ENCODE measurements around the gene SLC31A2. TPM values are rescaled to one million over a fixed set of nuclear protein-coding genes. Genes with fewer than 3 reads are reported as not detected.
A peak's percentile ranks its signal among the peaks of the same experiment; 100 is the strongest.
"Not testable (repeated sequence)": the region's sequence is repeated elsewhere in the genome, so short reads cannot be mapped to it uniquely, and the experiment has no call there.

Gene SLC31A2
- total RNA-seq, 1 experiment from 2014 or later, result 0.26 TPM

DNA sequence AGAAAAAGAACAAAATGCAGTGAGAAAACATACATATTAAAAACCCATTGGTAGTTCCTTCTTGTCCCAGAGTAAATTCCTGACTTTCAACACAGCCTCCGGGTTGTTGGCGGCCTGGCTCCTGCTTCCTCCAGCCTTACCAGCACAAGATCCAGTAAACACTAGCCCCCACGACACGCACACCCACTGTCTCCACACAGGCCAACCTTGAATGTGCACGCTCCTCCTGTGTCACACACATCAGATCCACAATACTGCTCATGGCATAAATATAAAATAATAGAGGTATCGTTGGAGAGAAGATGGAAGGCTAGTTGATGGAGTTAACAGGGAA lies 2.5 kb upstream of the SLC31A2 start:
- no peak overlapping the region for H3K27ac ChIP-seq (ENCODE audit: low read length)
- H3K27me3 ChIP-seq (ENCODE audit: low read length), result no peaks in the 10 kb centered on the region
- no peak overlapping the region for H3K4me3 ChIP-seq (ENCODE audit: low read length)
- no peak for DNase-seq
- no peak overlapping the region for H3K4me2 ChIP-seq (ENCODE audit: low read depth, low read length, poor library complexity, severe bottlenecking)
- H3K79me2 ChIP-seq (ENCODE audit: low read length), result no peaks in the 10 kb centered on the region
- no peak overlapping the region for H2AFZ ChIP-seq (ENCODE audit: low read length)
- H3K36me3 ChIP-seq (ENCODE audit: insufficient read depth, low read length), result no peaks in the 10 kb centered on the region
- H3K4me1 ChIP-seq (ENCODE audit: low read length), result peaks cover 17% of the 10 kb centered on the region
- no peaks in the 10 kb centered on the region for H4K20me1 ChIP-seq (ENCODE audit: insufficient read depth, low read depth, low read length)
- H3K9me2 ChIP-seq (replicated peaks; ENCODE audit: insufficient read depth, low read length), result no peaks in the 10 kb centered on the region
- H3K9ac ChIP-seq (ENCODE audit: low read length), result no peak overlapping the region
- no peaks in the 10 kb centered on the region for H3K9me3 ChIP-seq (ENCODE audit: low read length)

DNA sequence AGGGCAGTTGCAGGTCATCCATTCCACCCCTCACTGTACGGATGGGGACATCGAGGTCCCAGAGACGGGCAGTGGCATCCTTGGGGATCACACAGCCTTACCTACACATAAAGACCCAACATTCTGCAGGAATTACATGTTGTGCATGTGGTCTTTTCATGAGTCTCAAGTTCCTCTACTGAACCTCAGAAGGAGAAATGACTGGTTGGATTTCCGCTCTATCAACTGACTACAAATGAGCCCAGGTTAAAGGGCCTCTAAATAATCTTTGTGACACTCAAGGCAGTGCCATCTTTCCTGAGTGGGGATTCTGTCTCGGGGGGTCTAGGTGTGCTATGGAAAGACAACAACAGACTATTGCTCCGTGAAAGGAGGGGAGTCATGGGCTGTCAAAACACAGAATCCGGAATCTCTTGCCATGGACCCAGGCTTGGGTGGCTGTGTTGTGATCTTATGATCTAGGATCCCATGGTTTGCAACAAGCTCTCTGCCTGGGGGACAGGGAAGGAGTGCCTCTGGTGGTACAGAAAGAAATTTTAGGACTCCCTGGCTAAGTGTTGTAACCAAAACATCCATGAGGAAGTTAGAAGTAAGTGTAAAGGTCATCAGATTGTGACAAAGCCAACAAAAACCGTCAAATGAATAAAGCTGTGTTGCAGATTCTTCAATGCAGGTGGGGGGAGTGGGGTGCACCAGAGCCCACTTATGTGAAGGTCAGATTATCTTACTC lies 1.9 kb upstream of the SLC31A2 start:
- Histone ChIP-seq H3K27me3 (ENCODE audit: low read length) (no peaks in the 10 kb centered on the region), H3K36me3 (ENCODE audit: insufficient read depth, low read length) (no peaks in the 10 kb centered on the region), H3K79me2 (ENCODE audit: low read length) (no peaks in the 10 kb centered on the region), H3K4me2 (ENCODE audit: low read depth, low read length, poor library complexity, severe bottlenecking) (no peak overlapping the region), H3K4me1 (ENCODE audit: low read length) (peaks cover 17% of the 10 kb centered on the region), H3K9me2 (replicated peaks; ENCODE audit: insufficient read depth, low read length) (no peaks in the 10 kb centered on the region), H3K9me3 (ENCODE audit: low read length) (no peaks in the 10 kb centered on the region), H3K27ac (ENCODE audit: low read length) (no peak overlapping the region), H4K20me1 (ENCODE audit: insufficient read depth, low read depth, low read length) (no peaks in the 10 kb centered on the region), H3K9ac (ENCODE audit: low read length) (no peak overlapping the region), H3K4me3 (ENCODE audit: low read length) (no peak overlapping the region), H2AFZ (ENCODE audit: low read length) (no peak overlapping the region)
- DNase-seq, result no peak

DNA sequence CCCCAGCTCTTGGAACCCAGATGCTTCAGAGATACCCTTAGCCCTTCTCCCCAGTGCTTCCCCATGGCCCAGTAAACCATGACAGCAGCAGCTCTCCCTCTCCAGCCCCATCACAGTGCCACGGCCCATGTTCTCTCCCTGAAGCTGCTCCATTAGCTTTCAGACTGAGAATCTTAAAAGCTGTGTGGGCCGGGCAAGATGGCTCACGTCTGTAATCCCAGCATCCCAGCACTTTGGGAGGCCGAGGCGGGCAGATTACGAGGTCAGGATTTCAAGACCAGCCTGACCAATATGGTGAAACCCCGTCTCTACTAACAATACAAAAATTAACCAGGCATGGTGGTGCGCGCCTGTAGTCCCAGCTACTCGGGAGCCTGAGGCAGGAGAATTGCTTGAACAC lies 1.2 kb upstream of the SLC31A2 start:
- not testable (repeated sequence) for H3K9me2 ChIP-seq (replicated peaks; ENCODE audit: insufficient read depth, low read length); H3K79me2 ChIP-seq (ENCODE audit: low read length); H3K9ac ChIP-seq (ENCODE audit: low read length); H3K36me3 ChIP-seq (ENCODE audit: insufficient read depth, low read length); H3K9me3 ChIP-seq (ENCODE audit: low read length); H3K4me2 ChIP-seq (ENCODE audit: low read depth, low read length, poor library complexity, severe bottlenecking); H3K4me3 ChIP-seq (ENCODE audit: low read length); DNase-seq; H3K27ac ChIP-seq (ENCODE audit: low read length); H3K27me3 ChIP-seq (ENCODE audit: low read length); H2AFZ ChIP-seq (ENCODE audit: low read length); H4K20me1 ChIP-seq (ENCODE audit: insufficient read depth, low read depth, low read length)
- H3K4me1 ChIP-seq (ENCODE audit: low read length), result peaks cover 17% of the 10 kb centered on the region

DNA sequence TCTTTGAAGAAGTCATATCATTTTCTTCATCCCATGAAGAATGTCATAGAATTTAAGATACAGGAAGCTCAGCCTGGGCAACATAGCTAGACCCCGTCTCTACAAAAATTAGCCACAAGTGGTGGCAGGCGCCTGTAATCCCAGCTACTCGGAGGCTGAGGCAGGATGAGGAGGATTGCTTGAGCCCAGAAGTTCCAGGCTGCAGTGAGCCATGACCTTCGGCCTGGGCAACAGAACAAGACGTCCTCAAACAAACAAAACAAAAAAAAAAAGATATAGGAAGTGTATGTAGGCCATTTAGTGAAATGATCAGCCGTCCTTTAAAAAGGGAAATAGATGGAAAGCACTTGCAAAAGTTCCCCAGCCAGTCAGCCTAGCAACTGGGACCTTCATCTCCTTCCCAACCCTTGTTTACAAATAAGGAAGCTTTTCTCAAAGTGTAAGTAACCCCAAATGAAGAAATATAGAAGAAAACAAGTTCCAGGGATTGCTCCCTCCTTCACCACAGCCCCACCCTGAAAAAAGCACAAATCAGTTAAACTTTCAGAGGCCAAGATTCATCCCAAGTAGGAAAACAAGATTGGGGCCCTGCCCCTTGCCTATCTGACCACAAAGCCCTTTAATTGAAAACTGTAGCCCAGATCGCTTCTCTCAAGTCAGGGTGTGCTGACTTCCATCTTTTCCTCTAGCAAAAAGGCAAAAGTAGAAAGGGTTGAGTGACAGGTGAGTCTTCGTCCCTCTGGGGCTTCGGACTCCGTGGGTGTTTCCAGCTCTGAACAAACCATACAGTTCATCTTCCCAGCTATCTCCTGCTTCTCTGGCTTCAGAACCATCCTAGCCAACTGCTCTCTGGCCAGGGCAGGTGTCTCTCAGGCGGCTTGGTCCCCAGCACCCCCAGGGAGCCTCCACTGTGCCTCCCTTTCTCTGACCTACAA lies 1.2 kb downstream of the SLC31A2 start:
- Histone ChIP-seq H3K9me2 (replicated peaks; ENCODE audit: insufficient read depth, low read length) (no peaks in the 10 kb centered on the region), H3K9ac (ENCODE audit: low read length) (no peak overlapping the region), H4K20me1 (ENCODE audit: insufficient read depth, low read depth, low read length) (no peaks in the 10 kb centered on the region), H3K4me3 (ENCODE audit: low read length) (peak overlapping the region; percentile 80; the same call in 1 of the 2 replicates), H3K36me3 (ENCODE audit: insufficient read depth, low read length) (no peaks in the 10 kb centered on the region), H2AFZ (ENCODE audit: low read length) (no peak overlapping the region), H3K4me2 (ENCODE audit: low read depth, low read length, poor library complexity, severe bottlenecking) (peak overlapping the region; percentile 93), H3K79me2 (ENCODE audit: low read length) (no peaks in the 10 kb centered on the region), H3K27me3 (ENCODE audit: low read length) (no peaks in the 10 kb centered on the region), H3K27ac (ENCODE audit: low read length) (no peak overlapping the region), H3K4me1 (ENCODE audit: low read length) (peaks cover 29% of the 10 kb centered on the region), H3K9me3 (ENCODE audit: low read length) (no peaks in the 10 kb centered on the region)
- no peak for DNase-seq

GRCh38 chr9:113152699-113153098 lies 1.9 kb downstream of the SLC31A2 start:
- no peaks in the 10 kb centered on the region for H3K9me3 ChIP-seq (ENCODE audit: low read length)
- H2AFZ ChIP-seq (ENCODE audit: low read length), result no peak overlapping the region
- H3K9me2 ChIP-seq (replicated peaks; ENCODE audit: insufficient read depth, low read length), result no peaks in the 10 kb centered on the region
- no peak overlapping the region for H3K4me2 ChIP-seq (ENCODE audit: low read depth, low read length, poor library complexity, severe bottlenecking)
- peaks cover 34% of the 10 kb centered on the region for H3K4me1 ChIP-seq (ENCODE audit: low read length)
- no peak for DNase-seq
- H3K79me2 ChIP-seq (ENCODE audit: low read length), result no peaks in the 10 kb centered on the region
- H3K36me3 ChIP-seq (ENCODE audit: insufficient read depth, low read length), result no peaks in the 10 kb centered on the region
- no peak overlapping the region for H3K27ac ChIP-seq (ENCODE audit: low read length)
- H3K9ac ChIP-seq (ENCODE audit: low read length), result no peak overlapping the region
- H3K27me3 ChIP-seq (ENCODE audit: low read length), result no peaks in the 10 kb centered on the region
- no peak overlapping the region for H3K4me3 ChIP-seq (ENCODE audit: low read length)
- H4K20me1 ChIP-seq (ENCODE audit: insufficient read depth, low read depth, low read length), result no peaks in the 10 kb centered on the region

- no peaks in the 10 kb centered on the region for H3K9me3 ChIP-seq (ENCODE audit: low read length)
- H3K27me3 ChIP-seq (ENCODE audit: low read length), result no peaks in the 10 kb centered on the region
- peaks cover 34% of the 10 kb centered on the region for H3K4me1 ChIP-seq (ENCODE audit: low read length)
- H3K4me2 ChIP-seq (ENCODE audit: low read depth, low read length, poor library complexity, severe bottlenecking), result no peak overlapping the region
- no peaks in the 10 kb centered on the region for H3K79me2 ChIP-seq (ENCODE audit: low read length)
- no peak for DNase-seq
- H2AFZ ChIP-seq (ENCODE audit: low read length), result no peak overlapping the region
- H3K9ac ChIP-seq (ENCODE audit: low read length), result no peak overlapping the region
- no peaks in the 10 kb centered on the region for H3K36me3 ChIP-seq (ENCODE audit: insufficient read depth, low read length)
- no peak overlapping the region for H3K4me3 ChIP-seq (ENCODE audit: low read length)
- H4K20me1 ChIP-seq (ENCODE audit: insufficient read depth, low read depth, low read length), result no peaks in the 10 kb centered on the region
- no peak overlapping the region for H3K27ac ChIP-seq (ENCODE audit: low read length)
- H3K9me2 ChIP-seq (replicated peaks; ENCODE audit: insufficient read depth, low read length), result no peaks in the 10 kb centered on the region
Observed at GRCh38 chr9:113153599-113153998, 2.8 kb downstream of the SLC31A2 start.

- H3K9me3 ChIP-seq (ENCODE audit: low read length), result no peaks in the 10 kb centered on the region
- no peaks in the 10 kb centered on the region for H3K36me3 ChIP-seq (ENCODE audit: insufficient read depth, low read length)
- no peaks in the 10 kb centered on the region for H3K27me3 ChIP-seq (ENCODE audit: low read length)
- no peaks in the 10 kb centered on the region for H3K9me2 ChIP-seq (replicated peaks; ENCODE audit: insufficient read depth, low read length)
- H2AFZ ChIP-seq (ENCODE audit: low read length), result no peak overlapping the region
- H3K9ac ChIP-seq (ENCODE audit: low read length), result no peak overlapping the region
- H3K79me2 ChIP-seq (ENCODE audit: low read length), result no peaks in the 10 kb centered on the region
- no peak overlapping the region for H3K4me3 ChIP-seq (ENCODE audit: low read length)
- DNase-seq, result no peak
- H3K27ac ChIP-seq (ENCODE audit: low read length), result no peak overlapping the region
- peaks cover 34% of the 10 kb centered on the region for H3K4me1 ChIP-seq (ENCODE audit: low read length)
- no peak overlapping the region for H3K4me2 ChIP-seq (ENCODE audit: low read depth, low read length, poor library complexity, severe bottlenecking)
- H4K20me1 ChIP-seq (ENCODE audit: insufficient read depth, low read depth, low read length), result no peaks in the 10 kb centered on the region
Observed at GRCh38 chr9:113154471-113154870, 3.7 kb downstream of the SLC31A2 start.

GRCh38 chr9:113154946-113155345 lies 4.1 kb downstream of the SLC31A2 start:
- Histone ChIP-seq H3K79me2 (ENCODE audit: low read length) (no peaks in the 10 kb centered on the region), H3K4me2 (ENCODE audit: low read depth, low read length, poor library complexity, severe bottlenecking) (no peak overlapping the region), H3K9me2 (replicated peaks; ENCODE audit: insufficient read depth, low read length) (no peaks in the 10 kb centered on the region), H3K27ac (ENCODE audit: low read length) (no peak overlapping the region), H3K4me3 (ENCODE audit: low read length) (no peak overlapping the region), H3K4me1 (ENCODE audit: low read length) (peaks cover 34% of the 10 kb centered on the region), H3K9ac (ENCODE audit: low read length) (no peak overlapping the region), H3K27me3 (ENCODE audit: low read length) (no peaks in the 10 kb centered on the region), H3K9me3 (ENCODE audit: low read length) (no peaks in the 10 kb centered on the region), H2AFZ (ENCODE audit: low read length) (no peak overlapping the region), H4K20me1 (ENCODE audit: insufficient read depth, low read depth, low read length) (no peaks in the 10 kb centered on the region), H3K36me3 (ENCODE audit: insufficient read depth, low read length) (no peaks in the 10 kb centered on the region)
- no peak for DNase-seq

Measured in Karpas-422 (cell line).